Fibroblast of gingiva (primary cell): ENCODE data around the gene MMS19.
"Not testable (repeated sequence)": the region's sequence is repeated elsewhere in the genome, so short reads cannot be mapped to it uniquely, and the experiment has no call there.

Experiments used
- DNase-seq: peaks from one replicate; pipeline ENCODE4 v3.0.0-alpha.2; 2011; ENCODE audit warnings: low read depth

MMS19 gene

GRCh38 chr10:97499561-97500296, 1.5 kb upstream of the MMS19 start:
- DNase-seq, result peak; percentile 84

DNA sequence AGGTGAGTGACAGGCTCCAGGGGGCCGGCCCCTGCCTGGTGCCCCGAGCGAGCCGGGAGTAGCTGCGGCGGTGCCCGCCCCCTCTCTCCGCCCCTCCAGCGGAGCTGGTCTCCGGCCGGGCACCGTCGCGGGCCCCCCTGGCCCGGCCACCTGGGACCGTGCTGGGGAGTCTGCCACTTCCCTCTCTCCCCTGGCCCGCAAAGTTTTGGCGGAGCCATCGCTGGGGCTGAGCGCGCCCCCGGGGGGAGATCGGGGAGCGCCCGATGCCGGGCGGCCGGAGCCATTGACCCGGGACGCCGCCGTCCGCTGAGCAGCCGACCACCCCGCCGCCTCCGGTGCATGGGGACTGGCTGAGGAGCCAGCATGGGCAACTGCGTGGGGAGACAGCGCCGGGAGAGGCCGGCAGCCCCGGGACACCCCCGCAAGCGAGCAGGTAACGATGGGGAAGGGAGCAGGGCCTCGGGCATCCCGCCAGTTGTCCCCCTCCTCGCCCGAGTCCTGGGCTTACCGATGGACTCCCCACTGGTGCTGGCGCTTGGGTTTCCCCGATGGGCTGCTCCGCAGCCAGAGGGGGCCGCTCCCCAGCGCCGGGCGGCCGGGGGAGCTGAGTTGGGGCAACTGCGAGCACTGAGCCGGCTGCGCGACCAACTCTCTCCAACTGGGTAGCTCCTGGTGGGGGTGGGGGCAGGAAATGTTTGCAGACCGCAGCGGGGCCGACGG, 779 bp upstream of the MMS19 start, which contains the start of gene UBTD1:
Gene UBTD1, plus strand, starts transcription at position 84 of the 720 bp plus-strand sequence. Its CDS starts 280 bp downstream, at position 364.
- peak; percentile 30 for DNase-seq

DNA sequence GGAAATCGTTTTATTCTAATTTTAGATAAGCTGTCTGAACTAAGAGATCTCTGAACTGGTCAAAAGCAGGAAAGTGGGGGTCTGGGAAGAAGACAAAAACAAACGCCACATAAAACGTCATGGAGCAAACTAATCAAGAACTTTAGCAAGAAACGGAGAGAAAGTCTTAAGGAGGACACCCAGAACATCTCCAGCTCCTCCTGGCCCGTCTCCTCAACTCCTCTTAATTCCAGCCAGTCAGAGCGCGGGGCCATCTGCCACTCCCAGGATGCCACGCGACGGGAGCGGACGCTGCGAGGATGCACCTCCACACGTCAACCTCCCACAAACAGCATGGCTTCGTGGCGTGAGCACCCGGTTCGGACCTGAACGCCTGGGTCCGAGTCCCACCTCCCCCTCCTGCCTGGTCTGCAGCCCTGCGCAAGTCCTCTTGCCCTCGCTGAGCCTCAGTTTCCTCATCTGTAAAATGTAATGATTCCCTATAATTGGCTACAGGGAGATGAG, 598 bp downstream of the MMS19 start:
- peak; percentile 80 for DNase-seq

DNA sequence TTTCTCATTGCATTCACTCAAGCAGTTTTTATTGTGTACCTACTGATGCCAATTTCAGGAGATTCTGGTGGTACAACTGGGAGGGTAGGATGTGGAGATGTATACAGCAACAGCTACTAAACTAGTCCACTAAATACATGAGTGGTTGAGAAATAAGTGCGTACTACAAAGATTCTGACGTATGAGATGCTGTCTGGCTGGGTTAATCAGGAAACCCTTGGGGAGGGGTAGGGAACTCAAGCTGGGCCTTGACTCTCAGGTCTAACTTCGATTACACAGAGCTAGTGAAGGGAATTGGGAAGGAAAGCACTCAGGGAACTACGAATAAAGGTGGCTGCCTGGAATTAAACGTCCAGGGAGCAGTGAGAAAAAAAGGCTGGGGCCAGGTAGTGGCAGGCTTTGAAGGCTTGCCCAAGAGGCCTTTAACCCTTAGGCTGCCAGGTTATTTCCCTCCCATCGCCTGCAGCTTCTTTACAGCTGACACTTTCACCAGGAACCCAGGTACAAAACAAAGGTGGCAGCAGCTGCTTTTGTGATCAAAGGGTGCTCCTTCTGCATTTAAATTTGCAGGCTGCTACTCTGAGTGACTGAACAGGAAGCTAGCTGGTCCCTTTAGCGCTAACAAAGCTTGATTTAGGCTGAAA, 3.2 kb downstream of the MMS19 start:
- peak; percentile 49 for DNase-seq

DNA sequence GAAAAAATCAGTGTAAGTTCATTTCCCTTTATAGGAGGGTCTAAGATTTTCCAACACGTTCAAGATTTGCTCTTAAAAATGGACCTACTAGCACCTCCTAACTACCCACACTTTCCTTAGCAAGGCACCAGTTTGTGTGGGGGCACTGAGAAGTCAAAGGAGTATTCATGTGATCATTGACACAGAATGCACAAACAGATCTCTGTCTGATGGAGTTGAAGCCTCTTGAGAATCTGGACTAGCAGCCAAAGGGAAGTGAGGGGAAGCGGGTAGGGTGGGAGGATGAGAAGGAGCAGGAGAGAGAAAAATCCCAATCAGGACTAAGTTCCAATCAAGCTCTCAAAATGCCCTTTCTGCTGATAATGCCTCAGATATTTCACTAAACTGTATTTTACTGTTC, 4.1 kb downstream of the MMS19 start:
- DNase-seq, result no peak

DNA sequence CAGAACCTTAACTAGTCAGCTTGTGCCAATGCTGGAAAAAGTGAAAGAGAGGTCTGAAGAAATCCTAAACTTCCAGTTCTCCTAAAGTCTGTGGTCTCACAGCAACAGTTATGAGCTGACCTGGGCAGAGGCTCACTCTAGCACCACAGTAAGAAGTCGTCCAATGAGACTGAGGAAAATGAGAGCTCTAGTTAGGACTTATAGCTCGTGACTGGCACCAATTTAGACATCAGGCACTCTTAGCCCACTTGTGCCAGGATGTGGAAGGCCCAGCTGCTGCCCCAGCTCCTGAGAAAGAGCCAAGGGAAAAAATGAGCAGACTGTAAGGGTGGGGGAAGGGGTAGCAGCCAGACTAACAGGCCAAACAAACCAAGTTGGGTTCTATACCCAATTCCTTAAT, 7.6 kb downstream of the MMS19 start:
- DNase-seq, result peak; percentile 50

DNA sequence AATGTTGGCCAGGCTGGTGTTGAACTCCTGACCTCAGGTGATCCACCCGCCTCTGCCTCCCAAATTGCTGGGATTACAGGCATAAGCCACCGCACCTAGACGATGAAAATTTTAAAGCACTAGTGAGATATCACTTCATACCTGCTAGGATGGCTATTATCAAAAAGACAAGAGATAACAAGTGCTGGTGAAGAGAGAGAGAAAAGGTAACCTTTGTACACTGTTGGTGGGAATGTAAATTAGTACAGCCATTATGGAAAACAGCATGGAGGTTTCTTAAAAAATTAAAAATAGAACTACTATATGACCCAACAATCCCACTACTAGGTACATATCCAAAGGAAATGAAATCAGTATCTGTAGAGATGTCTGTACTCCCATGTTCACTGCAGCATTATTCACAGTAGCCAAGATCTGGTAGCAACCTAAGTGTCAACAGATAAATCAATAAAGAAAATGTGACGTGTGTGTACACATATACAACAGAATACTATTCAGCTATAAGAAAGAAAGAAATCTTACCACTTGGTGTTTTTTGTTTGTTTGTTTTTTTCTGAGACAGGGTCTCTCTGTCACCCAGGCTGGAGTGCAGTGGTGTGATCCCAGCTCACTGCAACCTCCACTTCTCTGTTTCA, 12.5 kb downstream of the MMS19 start:
- DNase-seq, result no peak

- DNase-seq, result peak; percentile 53
Measured at GRCh38 chr10:97483921-97484320, 14.3 kb downstream of the MMS19 start.

DNA sequence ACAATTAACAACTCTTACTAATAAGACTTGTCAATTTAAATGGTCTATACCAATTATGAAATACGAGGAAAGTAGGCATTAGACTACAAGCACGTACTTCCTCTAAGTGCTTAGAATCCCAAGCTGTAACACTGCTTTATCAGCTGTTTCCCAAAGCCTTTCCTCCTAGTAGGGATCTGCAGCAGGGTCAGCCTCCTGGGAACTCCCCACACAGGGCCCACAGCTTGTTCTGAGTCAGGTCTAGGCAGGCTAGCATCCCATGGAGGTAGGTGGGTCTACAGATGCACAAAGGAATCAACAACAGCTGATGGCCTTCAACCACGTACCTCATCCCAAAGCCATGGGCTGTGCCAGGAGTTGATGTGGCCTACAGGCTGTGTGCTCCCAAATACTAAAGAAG, 14.7 kb downstream of the MMS19 start:
- no peak for DNase-seq

- no peak for DNase-seq
Measured at GRCh38 chr10:97482381-97482780, 15.8 kb downstream of the MMS19 start.

- DNase-seq, result no peak
Measured at GRCh38 chr10:97481071-97481470, 17.2 kb downstream of the MMS19 start.

GRCh38 chr10:97479939-97480338, 18.3 kb downstream of the MMS19 start:
- DNase-seq, result no peak

DNA sequence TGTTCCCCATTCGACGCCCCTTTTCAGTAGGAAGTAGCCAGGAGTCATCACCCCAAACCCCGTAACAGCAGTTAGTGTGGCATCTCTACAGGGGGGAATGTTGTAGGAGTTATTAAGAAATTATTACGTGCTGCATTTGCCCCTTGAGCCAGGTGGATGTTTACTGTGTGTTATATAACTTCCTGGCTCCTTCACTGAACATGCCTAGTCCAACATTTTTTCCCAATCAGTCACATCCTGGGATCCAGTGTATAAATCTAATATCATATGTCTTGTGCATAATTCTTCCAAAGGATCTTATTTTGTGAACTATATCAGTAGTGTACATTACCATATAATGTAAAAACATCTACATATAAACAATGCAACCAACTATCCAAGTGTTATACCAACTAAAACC, 18.8 kb downstream of the MMS19 start:
- DNase-seq, result not testable (repeated sequence)

DNA sequence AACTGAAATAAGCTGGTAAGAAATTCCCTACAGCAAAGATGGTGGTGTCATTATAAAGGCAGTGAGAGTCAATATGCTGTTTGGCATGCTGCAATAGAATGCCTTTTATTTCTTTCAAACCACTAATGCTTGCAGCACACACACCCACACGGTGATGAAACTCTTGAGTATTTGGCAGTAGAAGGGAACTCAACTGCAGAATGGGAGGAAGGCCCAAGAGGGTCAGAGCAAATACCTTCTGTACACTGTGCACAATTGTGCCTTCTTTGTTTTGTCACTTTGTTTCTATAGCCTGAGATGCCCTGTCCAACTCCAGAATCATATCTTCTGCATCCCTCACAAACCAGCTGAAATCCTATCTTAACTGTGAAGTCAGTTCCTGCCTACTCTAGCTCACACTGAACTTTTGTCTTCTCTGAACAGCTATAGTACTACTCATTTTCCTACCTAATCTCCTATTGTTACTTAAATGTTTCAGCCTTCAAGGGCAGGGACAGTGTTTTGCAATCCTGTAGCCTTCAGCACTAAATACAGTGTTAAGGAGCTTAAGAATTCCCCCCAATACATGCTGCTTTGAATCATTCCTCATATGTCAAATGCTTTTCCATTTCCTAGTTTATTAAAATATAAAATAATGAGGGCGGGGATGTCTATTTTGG, 22.2 kb downstream of the MMS19 start:
- DNase-seq, result peak; percentile 81

GRCh38 chr10:97474918-97475317, 23.3 kb downstream of the MMS19 start:
- no peak for DNase-seq

GRCh38 chr10:97468781-97469180, 29.4 kb downstream of the MMS19 start:
- DNase-seq, result not testable (repeated sequence)

- no peak for DNase-seq
Measured at GRCh38 chr10:97468162-97468561, 30.1 kb downstream of the MMS19 start.

GRCh38 chr10:97466755-97467154, 31.5 kb downstream of the MMS19 start:
- DNase-seq, result no peak

- no peak for DNase-seq
Measured at GRCh38 chr10:97465982-97466381, 32.2 kb downstream of the MMS19 start.

- no peak for DNase-seq
Measured at GRCh38 chr10:97464226-97464625, 34.0 kb downstream of the MMS19 start.

GRCh38 chr10:97463363-97464132, 34.7 kb downstream of the MMS19 start:
- peak; percentile 80 for DNase-seq
